Osteocyte (in vitro differentiated cells): ENCODE results near the gene ACAA2. TPM values are rescaled to one million over a fixed set of nuclear protein-coding genes. Genes with fewer than 3 reads are reported as not detected.

Source experiments
- DNase-seq: peaks from one replicate; pipeline ENCODE4 v3.0.0; 2021; ENCODE audit warnings: mixed read lengths; ENCODE audit not compliant: unreplicated experiment; ENCODE audit errors: extremely low spot score
- H3K27ac Mint-ChIP-seq: one replicate; pipeline ENCODE4 v1.8.0; 2021; ENCODE audit warnings: mild to moderate bottlenecking, mixed read lengths; ENCODE audit not compliant: unreplicated experiment
- H3K27me3 Mint-ChIP-seq: one replicate; pipeline ENCODE4 v1.8.0; 2021; ENCODE audit warnings: mixed read lengths; ENCODE audit not compliant: unreplicated experiment
- H3K36me3 Mint-ChIP-seq: one replicate; pipeline ENCODE4 v1.8.0; 2021; ENCODE audit warnings: mixed read lengths; ENCODE audit not compliant: unreplicated experiment
- H3K4me1 Mint-ChIP-seq: one replicate; pipeline ENCODE4 v1.8.0; 2021; ENCODE audit warnings: mixed read lengths; ENCODE audit not compliant: unreplicated experiment
- H3K4me3 Mint-ChIP-seq: one replicate; pipeline ENCODE4 v1.8.0; 2021; ENCODE audit warnings: mild to moderate bottlenecking, moderate library complexity, mixed read lengths; ENCODE audit not compliant: unreplicated experiment
- H3K9me3 Mint-ChIP-seq: one replicate; pipeline ENCODE4 v1.8.0; 2021; ENCODE audit warnings: mixed read lengths; ENCODE audit not compliant: unreplicated experiment
- total RNA-seq: library from RNA; stranded (reverse); gene quantifications from 2 replicates; pipeline ENCODE4 v1.2.1, GENCODE V29; 2021
- TF ChIP-seq, protein P1 (sequence below): fragments of 200-600 bp; sonication (generic); IDR thresholded peaks from 2 replicates; pipeline ENCODE4 v1.5.0; 2021; ENCODE audit warnings: antibody characterized with exemption, mild to moderate bottlenecking, moderate library complexity

Gene ACAA2
- total RNA-seq, 1 donor from 2014 or later = 57.7 TPM

DNA sequence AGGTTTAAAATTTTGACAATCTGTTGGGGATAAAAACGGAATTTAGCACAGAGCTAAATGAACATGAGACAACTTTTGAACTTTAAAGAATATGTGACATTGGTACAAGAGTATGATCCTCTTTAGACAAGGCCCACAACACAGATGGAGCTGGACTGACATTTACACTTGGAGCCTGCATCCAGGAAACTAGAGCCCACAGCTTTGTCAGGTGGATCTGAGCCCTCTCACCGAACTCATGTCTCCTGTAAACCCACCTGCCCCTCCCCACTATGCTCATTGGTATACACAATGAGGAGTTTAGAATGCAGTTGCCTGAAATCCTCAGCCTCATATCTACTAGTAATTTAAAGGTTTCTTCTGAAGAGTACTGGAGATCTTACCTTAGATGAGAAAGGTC is 22.1 kb upstream of the ACAA2 start:
- DNase-seq = no peak

DNA sequence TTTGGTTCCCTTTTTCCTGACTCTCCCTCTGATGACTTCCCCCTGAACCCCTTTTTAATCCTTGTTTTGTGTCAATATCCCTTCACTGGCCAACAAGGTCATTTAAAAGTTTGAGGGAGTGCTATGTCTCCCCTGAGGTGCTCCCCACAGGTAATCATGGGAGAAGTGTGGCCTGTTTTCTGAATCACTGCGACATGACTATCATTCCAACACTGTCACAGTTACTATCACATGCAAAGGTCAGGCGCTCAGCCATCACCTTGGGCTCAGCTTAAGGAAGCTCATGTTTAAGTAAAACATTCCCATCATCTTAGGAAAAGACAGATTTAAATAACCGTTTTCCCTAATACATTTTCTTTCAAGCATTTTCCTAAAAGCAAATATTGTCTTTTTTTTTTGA is 20.9 kb upstream of the ACAA2 start:
- no peak for DNase-seq
- Mint-ChIP-seq H3K9me3 (peaks cover 17% of the 10 kb centered on the region), H3K27ac (peak overlapping the region; percentile 65), H3K36me3 (no peaks in the 10 kb centered on the region), H3K27me3 (no peaks in the 10 kb centered on the region), H3K4me1 (peaks cover 20% of the 10 kb centered on the region), H3K4me3 (no peak overlapping the region)
- TF ChIP-seq, protein P1, sequence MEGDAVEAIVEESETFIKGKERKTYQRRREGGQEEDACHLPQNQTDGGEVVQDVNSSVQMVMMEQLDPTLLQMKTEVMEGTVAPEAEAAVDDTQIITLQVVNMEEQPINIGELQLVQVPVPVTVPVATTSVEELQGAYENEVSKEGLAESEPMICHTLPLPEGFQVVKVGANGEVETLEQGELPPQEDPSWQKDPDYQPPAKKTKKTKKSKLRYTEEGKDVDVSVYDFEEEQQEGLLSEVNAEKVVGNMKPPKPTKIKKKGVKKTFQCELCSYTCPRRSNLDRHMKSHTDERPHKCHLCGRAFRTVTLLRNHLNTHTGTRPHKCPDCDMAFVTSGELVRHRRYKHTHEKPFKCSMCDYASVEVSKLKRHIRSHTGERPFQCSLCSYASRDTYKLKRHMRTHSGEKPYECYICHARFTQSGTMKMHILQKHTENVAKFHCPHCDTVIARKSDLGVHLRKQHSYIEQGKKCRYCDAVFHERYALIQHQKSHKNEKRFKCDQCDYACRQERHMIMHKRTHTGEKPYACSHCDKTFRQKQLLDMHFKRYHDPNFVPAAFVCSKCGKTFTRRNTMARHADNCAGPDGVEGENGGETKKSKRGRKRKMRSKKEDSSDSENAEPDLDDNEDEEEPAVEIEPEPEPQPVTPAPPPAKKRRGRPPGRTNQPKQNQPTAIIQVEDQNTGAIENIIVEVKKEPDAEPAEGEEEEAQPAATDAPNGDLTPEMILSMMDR = no peak

More for the DNA sequence above, 22.1 kb upstream of the ACAA2 start:
- no peaks in the 10 kb centered on the region for H3K36me3 Mint-ChIP-seq
- no peaks in the 10 kb centered on the region for H3K27me3 Mint-ChIP-seq
- H3K4me1 Mint-ChIP-seq = peaks cover 20% of the 10 kb centered on the region
- TF ChIP-seq, protein P1 = no peak
- no peak overlapping the region for H3K4me3 Mint-ChIP-seq
- peak overlapping the region; percentile 11 for H3K27ac Mint-ChIP-seq
- peaks cover 7% of the 10 kb centered on the region for H3K9me3 Mint-ChIP-seq

DNA sequence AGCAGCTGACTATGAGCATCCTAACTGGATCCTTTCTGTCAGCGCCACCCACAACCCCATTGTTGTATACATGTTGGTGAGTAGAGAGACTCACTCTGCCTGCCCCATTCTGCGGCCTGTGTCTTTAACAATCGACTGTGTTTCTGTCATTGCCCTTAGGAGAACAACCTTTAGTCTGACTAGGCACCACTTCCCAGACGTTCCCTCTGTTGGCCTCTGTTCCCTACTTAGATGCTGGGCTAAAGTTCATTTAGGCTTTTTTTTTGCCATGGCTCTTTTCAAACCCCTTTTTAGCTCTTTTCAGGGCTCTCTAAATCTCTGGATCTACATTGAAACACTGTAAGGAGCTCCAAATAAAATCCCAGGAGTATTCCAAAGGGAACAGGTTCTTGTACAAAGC is 20.5 kb upstream of the ACAA2 start:
- TF ChIP-seq, protein P1 = no peak
- Mint-ChIP-seq H3K27ac (no peak overlapping the region), H3K4me1 (peaks cover 20% of the 10 kb centered on the region), H3K4me3 (no peak overlapping the region), H3K27me3 (no peaks in the 10 kb centered on the region), H3K36me3 (no peaks in the 10 kb centered on the region), H3K9me3 (peaks cover 20% of the 10 kb centered on the region)
- no peak for DNase-seq

- TF ChIP-seq, protein P1 = no peak
- H3K9me3 Mint-ChIP-seq = peaks cover 34% of the 10 kb centered on the region
Measured at GRCh38 chr18:49832221-49832647, 18.9 kb upstream of the ACAA2 start.

GRCh38 chr18:49827996-49828395 is 14.7 kb upstream of the ACAA2 start:
- Mint-ChIP-seq H3K4me1 (no peaks in the 10 kb centered on the region), H3K4me3 (no peak overlapping the region), H3K9me3 (peaks cover 43% of the 10 kb centered on the region), H3K27ac (no peak overlapping the region), H3K27me3 (no peaks in the 10 kb centered on the region), H3K36me3 (peaks cover 4% of the 10 kb centered on the region)
- TF ChIP-seq, protein P1 = no peak
- DNase-seq = no peak

More at GRCh38 chr18:49832221-49832647, 18.9 kb upstream of the ACAA2 start:
- Mint-ChIP-seq H3K27ac (no peak overlapping the region), H3K4me3 (no peak overlapping the region), H3K36me3 (peaks cover 4% of the 10 kb centered on the region), H3K4me1 (peaks cover 20% of the 10 kb centered on the region), H3K27me3 (no peaks in the 10 kb centered on the region)
- no peak for DNase-seq
